Transverse colon (tissue), 4 donors: Measurements from ENCODE around the gene UBE3A. TPM values are rescaled to one million over a fixed set of nuclear protein-coding genes. Genes with fewer than 3 reads are reported as not detected.

Source experiments
- DNase-seq: peaks from one replicate; pipeline ENCODE4 v3.0.0-alpha.2; 2019
- H3K27ac ChIP-seq, 4 donors: fragments of 200-600 bp; sonication (generic); 2 replicates each; pipeline ENCODE4 v1.5.1; 2016 to 2018; ENCODE audit warnings: inconsistent platforms in 4 of 4
- H3K27me3 ChIP-seq: fragments of 200-600 bp; sonication (generic); 2 replicates; pipeline ENCODE4 v1.5.1; 2017; ENCODE audit warnings: inconsistent platforms
- H3K36me3 ChIP-seq, 4 donors: fragments of 200-600 bp; sonication (generic); 2 replicates each; pipeline ENCODE4 v1.5.1; 2017 to 2019; ENCODE audit warnings: inconsistent platforms in 4 of 4
- H3K4me1 ChIP-seq, 4 donors: fragments of 200-600 bp; sonication (generic); 2 replicates each; pipeline ENCODE4 v1.5.1; 2017 to 2020; ENCODE audit warnings: inconsistent platforms in 4 of 4
- H3K4me3 ChIP-seq, 4 donors: fragments of 200-600 bp; sonication (generic); 1 replicate in 1 of 4; 2 replicates in 3 of 4; pipeline versions ENCODE4 v1.5.1 to v1.6.1; 2017 to 2019; ENCODE audit warnings: inconsistent platforms in 4 of 4
- H3K9me3 ChIP-seq, 2 donors: fragments of 200-600 bp; sonication (generic); 2 replicates each; pipeline ENCODE4 v1.5.1; 2017 to 2019; ENCODE audit warnings: inconsistent platforms in 2 of 2
- CTCF ChIP-seq, 5 experiments: fragments of 200-600 bp in 3 of 5; fragments of 450-650 bp in 2 of 5; sonication (generic) in 3 of 5; IDR thresholded peaks; 1 replicate in 2 of 5; 2 replicates in 3 of 5; pipeline ENCODE4 v1.5.1; 2016 to 2017; ENCODE audit warnings: antibody characterized with exemption in 5 of 5, inconsistent platforms in 3 of 5, mild to moderate bottlenecking in 2 of 5, moderate library complexity in 1 of 5
- EP300 ChIP-seq: sonication (generic); formaldehyde crosslinking; IDR thresholded peaks from one replicate; pipeline ENCODE4 v1.6.1; 2017; ENCODE audit warnings: antibody characterized with exemption, low read depth
- POLR2A ChIP-seq: fragments of 450-650 bp; IDR thresholded peaks from one replicate; pipeline ENCODE4 v1.6.1; 2016; ENCODE audit warnings: antibody characterized with exemption, mild to moderate bottlenecking, moderate library complexity
- POLR2AphosphoS5 ChIP-seq, 3 donors: sonication (generic); formaldehyde crosslinking; IDR thresholded peaks; one replicate each; pipeline ENCODE4 v1.6.1; 2016; ENCODE audit warnings: antibody characterized with exemption in 3 of 3
- WGBS, 2 donors: methylation state at CpG; one replicate each; pipeline ENCODE4 v1.1.5; 2018; ENCODE audit warnings: low coverage in 1 of 2; 5-methylcytosine and 5-hydroxymethylcytosine counted together
- in situ Hi-C, 4 donors: fragments of 200-750 bp; cut with MboI; loops; one replicate each; pipeline versions ENCODE4 v1.15.0 to v1.15.1; 2017; ENCODE audit warnings: low sequenced_read_pairs in 3 of 4, low pct_ligation_motif_present in 1 of 4, low pct_unique_long_range_greater_than_20kb in 1 of 4
- intact Hi-C: fragments of 100-400 bp; cut with DNase I; formaldehyde crosslinking; loops from one replicate; pipeline ENCODE4 v1.15.1; 2023; ENCODE audit warnings: low total_unique reads
- total RNA-seq, 4 donors: library from RNA; depleted of rRNA; stranded (reverse); fragments of >200 nt; gene quantifications; one replicate each; pipeline ENCODE4 v1.1.0, GENCODE V29; 2016

Gene UBE3A
- 10 to 100 TPM; 52.1 to 92.1 (median 76.5) TPM for total RNA-seq

- Histone ChIP-seq H3K27me3 (no peaks in the 10 kb centered on the region), H3K4me3 (peak within 1 kb of the TSS; percentile 84 to 100 (median 96)), H3K4me1 (peaks cover 23 to 39% (median 35%) of the 10 kb centered on the region in 4 donors), H3K9me3 (no peaks in the 10 kb centered on the region), H3K36me3 (no peaks in the 10 kb centered on the region), H3K27ac (peak within 1 kb of the TSS; percentile 98 to 100 (median 99))
- 0% methylated on average over 62 of the region's 97 CpGs; no CpG with 5 or more reads in 1 of the 2 donors for WGBS, 2 donors
- TF ChIP-seq EP300 (no peak), CTCF (IDR thresholded peaks at IDR 0.05) (peak in 2 of 5 experiments; percentile 16 to 19), POLR2A (peak; percentile 78), POLR2AphosphoS5 (IDR thresholded peaks at IDR 0.05) (peak; percentile 77 to 89 (median 85))
- DNase-seq = peak; percentile 93
- intact Hi-C loops = loop anchor here (10.0 kb wide), 1 partner anchor 94 kb away; no protein-coding TSS in a partner anchor
- in situ Hi-C loops = loop anchor here in 1 of 4 donors (25.0 kb wide), 2 partner anchors 476 to 649 kb away; partner anchors contain the start of genes SNRPN and SNURF
These were observed at the start of gene UBE3A for GRCh38 chr15:25438601-25439368. Gene UBE3A (minus strand): TSS chr15:25439024. CDS start chr15:25409107, 29,917 bp downstream.

GRCh38 chr15:25487226-25487884 lies 48.5 kb upstream of the UBE3A start:
- Histone ChIP-seq H3K4me3 (no peak overlapping the region), H3K9me3 (peaks cover 9 to 28% of the 10 kb centered on the region in 2 donors), H3K27ac (no peak overlapping the region), H3K27me3 (no peaks in the 10 kb centered on the region), H3K36me3 (no peaks in the 10 kb centered on the region), H3K4me1 (no peaks in the 10 kb centered on the region)
- no peak for DNase-seq
- TF ChIP-seq EP300 = no peak
- TF ChIP-seq CTCF (IDR thresholded peaks at IDR 0.05) = no peak
- intact Hi-C loops (no loop called here), in situ Hi-C loops (loop anchor here in 2 of 4 donors (25.0 kb wide), 2 partner anchors 700 to 875 kb away; no protein-coding TSS in a partner anchor)
- 58% methylated on average over 5 of the region's 5 CpGs for WGBS, 2 donors

GRCh38 chr15:25486051-25486450 lies 47.2 kb upstream of the UBE3A start:
- in situ Hi-C loops = loop anchor here in 2 of 4 donors (25.0 kb wide), 2 partner anchors 699 to 874 kb away; no protein-coding TSS in a partner anchor
- H3K9me3 ChIP-seq = peaks cover 9 to 16% of the 10 kb centered on the region in 2 donors
- H3K36me3 ChIP-seq = no peaks in the 10 kb centered on the region
- TF ChIP-seq EP300 (no peak), CTCF (IDR thresholded peaks at IDR 0.05) (no peak), POLR2AphosphoS5 (IDR thresholded peaks at IDR 0.05) (no peak), POLR2A (no peak)
- no peaks in the 10 kb centered on the region for H3K27me3 ChIP-seq
- intact Hi-C loops = no loop called here
- peaks cover 0 to 4% (median 0%) of the 10 kb centered on the region in 4 donors for H3K4me1 ChIP-seq
- H3K27ac ChIP-seq = no peak overlapping the region
- H3K4me3 ChIP-seq = no peak overlapping the region
- no peak for DNase-seq
- 74% methylated on average over 1 of the region's 1 CpG; no CpG with 5 or more reads in 1 of the 2 donors for WGBS, 2 donors
